OCI-LY3 (cell line): ENCODE results near the gene ZNF57.

Experiments
- EZH2phosphoT487 ChIP-seq: fragments of 200-600 bp; shearing (Covaris generic); IDR thresholded peaks from 2 replicates; pipeline ENCODE4 v1.6.1; 2018; ENCODE audit warnings: antibody characterized with exemption, mixed run types, low read depth
- TF ChIP-seq, protein P1 (sequence below): fragments of 200-600, 300-600 bp; sonication (generic); IDR thresholded peaks from 2 replicates; pipeline ENCODE4 v1.5.1; 2014; ENCODE audit warnings: antibody characterized with exemption, low read length, low read depth

GRCh38 chr19:2962018-2962670, 61.4 kb downstream of the ZNF57 start:
- TF ChIP-seq, protein P1, sequence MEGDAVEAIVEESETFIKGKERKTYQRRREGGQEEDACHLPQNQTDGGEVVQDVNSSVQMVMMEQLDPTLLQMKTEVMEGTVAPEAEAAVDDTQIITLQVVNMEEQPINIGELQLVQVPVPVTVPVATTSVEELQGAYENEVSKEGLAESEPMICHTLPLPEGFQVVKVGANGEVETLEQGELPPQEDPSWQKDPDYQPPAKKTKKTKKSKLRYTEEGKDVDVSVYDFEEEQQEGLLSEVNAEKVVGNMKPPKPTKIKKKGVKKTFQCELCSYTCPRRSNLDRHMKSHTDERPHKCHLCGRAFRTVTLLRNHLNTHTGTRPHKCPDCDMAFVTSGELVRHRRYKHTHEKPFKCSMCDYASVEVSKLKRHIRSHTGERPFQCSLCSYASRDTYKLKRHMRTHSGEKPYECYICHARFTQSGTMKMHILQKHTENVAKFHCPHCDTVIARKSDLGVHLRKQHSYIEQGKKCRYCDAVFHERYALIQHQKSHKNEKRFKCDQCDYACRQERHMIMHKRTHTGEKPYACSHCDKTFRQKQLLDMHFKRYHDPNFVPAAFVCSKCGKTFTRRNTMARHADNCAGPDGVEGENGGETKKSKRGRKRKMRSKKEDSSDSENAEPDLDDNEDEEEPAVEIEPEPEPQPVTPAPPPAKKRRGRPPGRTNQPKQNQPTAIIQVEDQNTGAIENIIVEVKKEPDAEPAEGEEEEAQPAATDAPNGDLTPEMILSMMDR = peak; percentile 97
- TF ChIP-seq EZH2phosphoT487 = no peak
